Pons (tissue), 1 donor: ENCODE data around the gene ERC1.
"Not testable (repeated sequence)": the region's sequence is repeated elsewhere in the genome, so short reads cannot be mapped to it uniquely, and the experiment has no call there.

ENCODE experiments used
- DNase-seq: peaks from one replicate; pipeline ENCODE4 v3.0.0-alpha.2; 2016; ENCODE audit warnings: low spot score

Gene ERC1

DNA sequence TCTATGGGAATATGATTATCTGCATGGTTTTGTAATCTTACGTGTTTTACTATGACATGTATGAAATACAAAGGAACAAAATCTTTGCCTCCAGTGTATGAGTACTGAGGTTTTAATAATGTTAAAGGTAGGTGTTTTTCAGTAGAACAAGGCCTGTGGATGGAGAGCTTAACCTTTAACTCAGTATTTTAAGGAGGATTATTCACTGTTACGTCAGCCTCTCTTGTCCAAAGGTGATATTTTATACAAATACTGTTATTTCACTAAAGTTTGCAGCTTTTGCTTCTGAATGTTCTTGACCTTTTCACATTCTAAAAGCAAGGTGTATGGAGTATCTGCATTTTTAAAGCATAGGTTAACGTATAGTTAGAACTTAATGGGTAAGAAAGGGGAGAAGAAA is 195.3 kb downstream of the ERC1 start:
- no peak for DNase-seq

DNA sequence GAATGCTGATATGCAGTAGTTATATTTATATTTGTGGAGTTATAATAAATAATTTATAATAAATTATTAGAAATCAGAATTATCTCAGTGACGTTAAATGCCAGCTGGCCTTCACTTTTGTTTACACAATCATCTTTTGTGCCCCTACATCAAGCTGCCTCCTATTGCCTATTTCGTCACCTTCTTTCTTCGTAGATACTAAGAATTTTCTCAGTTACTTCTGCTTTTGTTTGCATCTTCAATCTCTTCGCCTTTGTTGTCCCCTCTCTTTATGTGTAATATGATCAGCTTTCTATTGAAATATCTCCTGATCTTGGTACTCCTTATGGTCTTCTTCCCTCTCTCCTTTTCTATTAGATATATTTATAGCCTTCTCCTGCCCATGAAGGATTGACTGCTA is 197.0 kb downstream of the ERC1 start:
- no peak for DNase-seq

DNA sequence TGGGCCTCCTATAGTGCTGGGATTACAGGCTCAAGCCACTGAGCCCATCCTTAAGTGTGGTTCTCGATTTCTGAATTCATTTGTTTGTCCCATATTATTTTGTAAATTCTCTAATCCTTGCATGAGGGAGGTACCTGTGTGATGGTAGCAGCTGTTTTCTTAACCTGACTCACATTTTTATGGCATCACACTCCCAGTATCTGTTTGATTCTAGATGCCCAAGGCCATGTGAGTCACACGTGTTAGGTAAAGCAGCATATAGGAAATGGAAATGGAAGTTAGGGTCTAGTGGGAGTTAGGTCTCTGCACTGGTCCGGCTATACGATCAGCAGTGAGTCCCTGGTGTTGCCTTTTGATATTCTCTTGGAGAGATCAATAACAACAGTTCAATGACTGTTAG is 198.1 kb downstream of the ERC1 start:
- no peak for DNase-seq

DNA sequence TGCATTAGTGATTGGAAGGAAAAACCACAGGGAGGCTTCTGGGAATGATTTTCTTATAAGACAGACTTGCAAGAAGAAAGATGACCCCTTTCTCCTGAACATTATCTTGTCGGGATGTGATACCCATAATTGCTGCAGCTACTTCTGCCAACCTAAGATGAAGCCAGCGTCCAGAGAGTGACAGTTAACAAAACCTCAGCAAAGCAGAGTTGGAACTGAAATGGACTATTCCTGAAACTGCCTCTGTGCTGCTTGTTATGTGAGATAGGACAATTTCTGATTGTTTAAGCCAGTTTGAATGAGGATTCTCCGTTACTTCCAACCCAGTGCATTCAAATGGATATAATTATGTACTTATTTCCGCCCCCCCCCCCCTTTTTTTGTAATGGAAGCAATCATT is 204.5 kb downstream of the ERC1 start:
- DNase-seq, result peak; percentile 63

DNA sequence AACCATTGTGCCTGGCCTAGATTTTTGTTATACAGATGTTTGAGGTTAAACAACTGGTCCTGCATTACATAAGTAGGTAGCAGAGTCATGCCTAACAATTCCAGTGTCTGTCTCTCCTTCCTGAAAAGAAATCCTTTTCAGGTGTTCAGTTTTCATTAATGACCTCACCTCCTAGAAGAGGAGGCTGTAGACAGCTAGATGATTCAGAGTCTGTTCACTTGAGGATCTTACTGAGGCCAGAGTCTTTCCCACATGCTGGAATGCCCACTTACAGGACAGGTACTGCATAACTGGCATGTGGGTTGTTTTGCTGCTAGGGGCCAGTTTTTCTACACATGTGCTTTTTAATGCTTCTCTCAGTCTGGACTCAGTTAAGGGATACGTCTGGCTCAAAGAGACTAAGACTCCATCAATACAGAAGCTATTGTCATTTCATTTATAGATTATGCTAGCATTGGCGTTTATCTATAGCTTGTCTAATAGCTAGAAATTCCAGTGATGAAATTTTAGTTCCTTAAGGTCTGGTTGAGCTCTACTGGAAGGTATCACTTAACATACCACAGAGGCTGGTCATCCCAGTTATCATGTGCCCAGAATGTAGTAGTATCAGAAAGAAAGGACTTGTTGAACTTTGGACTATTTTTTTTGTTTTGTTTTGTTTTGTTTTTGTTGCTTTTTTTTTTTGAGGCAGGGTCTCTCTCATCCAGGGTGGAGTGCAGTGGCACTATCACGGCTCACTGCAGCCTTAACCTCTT is 206.4 kb downstream of the ERC1 start:
- no peak for DNase-seq

DNA sequence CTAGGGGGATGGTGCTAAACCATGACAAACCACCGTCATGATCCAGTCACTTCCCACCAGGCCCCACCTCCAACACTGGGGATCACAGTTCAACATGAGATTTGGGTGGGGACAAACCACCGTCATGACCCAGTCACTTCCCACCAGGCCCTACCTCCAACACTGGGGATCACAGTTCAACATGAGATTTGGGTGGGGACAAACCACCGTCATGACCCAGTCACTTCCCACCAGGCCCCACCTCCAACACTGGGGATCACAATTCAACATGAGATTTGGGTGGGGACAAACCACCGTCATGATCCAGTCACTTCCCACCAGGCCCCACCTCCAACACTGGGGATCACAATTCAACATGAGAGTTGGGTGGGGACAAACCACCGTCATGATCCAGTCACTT is 207.8 kb downstream of the ERC1 start:
- not testable (repeated sequence) for DNase-seq

DNA sequence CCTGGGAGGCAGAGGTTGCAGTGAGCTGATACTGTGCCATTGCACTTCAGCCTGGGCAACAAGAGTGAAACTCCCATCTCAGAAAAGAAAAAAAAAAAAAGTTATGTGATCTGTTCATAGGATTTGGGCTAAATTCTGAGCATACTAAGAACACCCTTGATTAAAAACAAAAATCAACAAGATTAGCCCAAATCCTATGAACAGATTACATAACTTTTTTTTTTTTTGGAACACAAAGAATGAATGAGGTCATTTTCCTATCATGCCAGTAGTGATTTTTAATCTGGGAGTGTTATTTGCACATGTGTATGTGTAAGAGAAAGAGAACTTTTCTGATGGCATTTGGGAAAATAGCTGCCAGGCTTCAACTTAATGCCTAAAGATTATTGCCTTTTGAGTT is 208.7 kb downstream of the ERC1 start:
- no peak for DNase-seq

DNA sequence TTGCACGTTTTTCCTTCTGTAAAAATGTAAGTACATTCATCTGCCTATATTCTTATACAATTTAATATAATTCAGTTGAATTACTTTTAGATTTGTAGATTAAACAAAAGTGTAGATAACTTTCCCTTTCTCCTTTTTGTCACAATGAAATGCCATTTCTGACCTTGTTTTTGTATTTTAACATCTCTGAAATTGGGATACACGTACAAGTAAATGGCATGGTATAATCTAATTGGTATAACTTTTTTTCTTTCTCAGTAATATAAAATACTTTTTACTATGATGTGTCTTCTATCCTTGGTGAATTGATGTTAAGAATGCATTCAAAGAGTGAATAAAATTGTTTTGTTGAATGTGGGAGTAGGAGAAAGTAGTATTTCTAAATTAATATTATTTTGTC is 210.0 kb downstream of the ERC1 start:
- no peak for DNase-seq

DNA sequence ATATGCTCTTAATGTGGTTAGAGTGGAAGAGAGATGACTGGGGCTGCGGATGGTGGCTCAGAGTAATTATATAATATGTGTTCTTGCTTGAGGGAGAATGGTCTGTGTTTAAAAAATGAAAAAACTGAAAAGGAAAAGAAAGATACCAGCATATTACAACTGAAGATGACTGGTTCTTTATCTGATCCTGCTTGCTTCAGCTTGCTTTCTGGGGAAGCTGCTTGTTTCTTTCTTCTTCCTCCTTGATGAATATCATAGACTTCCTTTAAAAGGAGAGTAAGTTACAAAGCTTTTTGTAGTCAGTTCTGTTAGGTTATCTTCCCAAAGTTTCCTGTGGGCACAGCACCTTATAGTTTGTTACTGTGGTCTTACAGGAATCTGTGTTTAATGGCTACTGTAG is 210.9 kb downstream of the ERC1 start:
- no peak for DNase-seq

DNA sequence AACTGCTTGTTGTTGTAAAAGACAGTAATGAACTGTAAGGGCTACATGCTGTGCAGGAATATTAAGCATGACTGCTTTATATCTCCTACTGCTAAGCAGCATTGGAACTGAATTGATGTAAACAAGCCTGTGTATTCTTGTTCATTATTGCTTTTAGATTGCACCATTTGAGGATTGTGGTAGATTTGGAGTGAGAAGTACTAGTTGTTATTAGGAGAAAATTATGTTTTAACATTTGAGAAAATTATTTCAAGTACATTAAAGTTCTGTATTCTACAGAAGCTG is 212.7 kb downstream of the ERC1 start:
- DNase-seq, result no peak

DNA sequence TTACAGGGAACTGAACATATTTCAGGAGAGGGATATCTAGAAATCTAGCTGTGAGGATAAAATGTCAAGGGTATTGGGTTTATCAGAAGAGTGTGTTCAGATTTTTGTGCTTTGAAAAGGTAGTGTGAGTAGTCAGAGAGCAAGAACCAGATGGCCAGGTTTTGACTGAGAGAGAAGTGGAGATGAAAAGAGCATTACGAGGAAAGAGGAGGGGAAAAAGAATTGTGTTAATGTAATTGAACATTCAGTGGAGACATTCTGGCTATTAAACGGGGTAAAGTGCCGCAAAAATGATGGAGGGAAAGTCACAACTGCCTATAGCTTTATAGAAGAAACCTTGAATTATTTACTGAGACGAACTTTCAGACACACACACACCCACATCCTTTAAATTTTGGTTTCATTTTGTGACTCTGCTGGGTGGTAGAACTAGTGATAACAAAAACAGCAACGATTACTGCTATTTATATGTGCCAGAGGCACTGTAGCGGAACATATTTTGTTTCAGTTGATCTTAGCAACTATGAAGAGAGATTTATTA is 213.6 kb downstream of the ERC1 start:
- peak; percentile 13 for DNase-seq

DNA sequence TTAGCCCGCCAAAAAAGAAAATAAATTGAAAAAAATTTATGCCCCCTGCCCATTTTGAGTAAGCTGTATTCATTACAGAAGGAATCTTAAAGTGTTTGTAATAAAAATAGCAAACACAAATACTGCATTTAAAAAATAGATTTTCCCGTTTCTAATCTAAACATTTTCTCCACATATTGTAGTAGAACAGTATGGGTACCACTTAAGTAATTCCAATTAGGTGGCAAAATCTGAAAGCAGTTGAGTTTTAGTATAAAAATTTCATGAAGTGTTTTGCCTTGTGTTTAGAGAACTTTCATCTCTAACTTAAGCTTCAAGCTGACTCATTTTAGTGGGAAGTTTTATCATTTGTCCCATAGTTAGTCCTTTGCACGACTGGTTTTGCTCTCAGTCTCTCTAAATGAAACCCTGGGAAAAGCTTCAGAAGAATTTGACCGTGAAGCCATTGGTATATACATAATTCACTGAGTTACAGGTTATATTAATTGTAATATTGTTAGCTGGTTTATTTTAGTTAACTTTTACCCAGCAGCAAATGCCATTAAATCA is 214.6 kb downstream of the ERC1 start:
- no peak for DNase-seq

DNA sequence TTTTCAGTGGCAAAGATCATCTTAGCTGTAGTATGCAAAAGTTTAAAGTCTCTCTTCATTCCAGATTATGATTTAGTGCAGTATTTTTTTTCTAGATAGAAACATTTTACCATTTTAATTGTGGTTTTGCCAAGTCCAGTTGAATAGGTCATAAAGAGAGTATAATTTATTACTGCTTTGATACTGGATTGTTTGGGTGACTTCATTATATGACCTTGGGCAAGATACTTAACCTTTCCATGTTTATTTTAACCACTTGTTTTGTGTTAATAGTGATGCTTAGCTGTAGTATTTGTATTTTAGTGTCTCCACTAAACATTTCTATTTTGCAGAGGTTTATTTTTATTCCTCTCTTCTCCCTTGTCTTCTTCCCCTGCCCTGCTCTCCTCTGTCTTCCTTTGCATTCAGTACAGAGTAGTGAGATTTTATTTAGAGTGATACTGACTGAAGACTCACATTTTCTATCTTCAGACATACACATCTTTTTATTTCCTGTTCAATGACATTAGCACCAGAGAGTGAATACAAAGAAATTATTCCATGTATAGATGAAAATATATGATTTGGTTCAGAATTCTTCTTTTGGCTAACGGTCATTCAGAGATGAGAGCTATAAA is 215.2 kb downstream of the ERC1 start:
- DNase-seq, result no peak

DNA sequence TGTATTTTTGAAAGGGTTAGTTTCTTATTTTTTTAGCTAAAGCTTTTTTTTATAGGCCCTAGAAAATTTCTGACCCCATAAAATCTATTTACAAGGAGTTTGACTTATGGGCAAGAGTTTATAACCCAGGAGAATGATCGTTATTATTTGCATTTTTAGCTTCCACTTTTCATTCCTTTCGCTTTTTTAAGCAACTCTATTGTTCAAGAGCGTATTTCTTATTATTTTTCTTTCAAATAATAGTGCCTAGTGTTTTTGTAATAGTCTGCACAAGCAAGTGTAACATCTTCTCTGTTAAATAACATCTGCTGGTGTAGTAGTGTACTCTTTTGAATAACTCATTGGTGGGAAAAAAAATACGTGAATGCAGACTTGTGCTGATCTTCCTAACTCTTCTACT is 216.3 kb downstream of the ERC1 start:
- DNase-seq, result no peak

DNA sequence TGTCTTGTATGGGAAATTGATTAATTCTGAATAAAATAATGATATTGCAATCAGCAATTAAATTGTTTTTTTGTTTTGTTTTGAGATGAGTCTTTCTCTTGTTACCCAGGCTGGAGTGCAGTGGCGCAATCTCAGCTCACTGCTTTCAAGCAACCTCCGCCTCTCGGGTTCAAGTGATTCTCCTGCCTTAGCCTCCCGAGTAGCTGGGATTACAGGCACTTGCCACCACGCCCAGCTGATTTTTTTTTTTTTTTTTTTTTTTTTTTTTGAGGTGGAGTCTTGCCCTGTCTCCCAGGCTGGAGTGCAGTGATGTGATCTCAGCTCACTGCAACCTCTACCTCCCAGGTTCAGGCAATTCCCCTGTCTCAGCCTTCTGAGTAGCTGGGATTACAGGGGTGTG is 217.7 kb downstream of the ERC1 start:
- DNase-seq, result not testable (repeated sequence)

DNA sequence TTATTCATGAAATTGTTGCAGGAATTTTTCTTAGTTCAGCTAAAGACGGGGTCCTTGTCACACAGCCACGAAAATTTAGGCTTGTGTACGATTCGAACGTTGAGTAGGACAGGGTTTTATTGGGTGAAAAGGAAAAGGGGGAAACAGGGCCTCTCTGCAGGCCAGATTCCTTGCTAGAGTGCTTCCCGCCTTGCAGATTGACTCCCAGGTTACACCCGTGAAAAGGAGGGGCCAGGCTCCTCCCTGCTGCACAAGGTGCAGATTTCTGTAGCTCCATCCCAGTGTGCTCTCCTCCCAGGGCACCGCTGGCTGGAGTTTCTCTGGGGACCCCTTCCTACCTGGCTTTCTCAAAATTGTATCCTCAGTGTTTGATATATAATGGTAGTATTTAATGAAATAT is 221.5 kb downstream of the ERC1 start:
- DNase-seq, result no peak

DNA sequence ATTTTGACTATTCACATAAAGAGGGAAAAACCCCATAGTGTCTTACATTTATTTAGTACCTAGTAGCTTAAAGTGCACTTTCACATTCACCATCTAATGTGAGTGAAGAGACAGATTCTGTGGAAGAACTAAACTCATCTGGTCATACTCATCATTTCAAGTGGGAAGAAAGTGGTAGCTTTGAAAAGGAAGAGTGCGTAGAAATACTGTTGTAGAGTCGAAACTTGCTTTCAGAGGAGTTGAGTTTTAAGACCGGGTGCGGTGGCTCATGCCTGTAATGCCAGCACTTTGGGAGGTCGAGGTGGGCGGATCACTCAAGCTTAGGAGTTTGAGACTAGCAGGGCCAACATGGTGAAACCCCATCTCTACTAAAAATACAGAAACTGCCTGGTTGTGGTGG is 222.2 kb downstream of the ERC1 start:
- no peak for DNase-seq

DNA sequence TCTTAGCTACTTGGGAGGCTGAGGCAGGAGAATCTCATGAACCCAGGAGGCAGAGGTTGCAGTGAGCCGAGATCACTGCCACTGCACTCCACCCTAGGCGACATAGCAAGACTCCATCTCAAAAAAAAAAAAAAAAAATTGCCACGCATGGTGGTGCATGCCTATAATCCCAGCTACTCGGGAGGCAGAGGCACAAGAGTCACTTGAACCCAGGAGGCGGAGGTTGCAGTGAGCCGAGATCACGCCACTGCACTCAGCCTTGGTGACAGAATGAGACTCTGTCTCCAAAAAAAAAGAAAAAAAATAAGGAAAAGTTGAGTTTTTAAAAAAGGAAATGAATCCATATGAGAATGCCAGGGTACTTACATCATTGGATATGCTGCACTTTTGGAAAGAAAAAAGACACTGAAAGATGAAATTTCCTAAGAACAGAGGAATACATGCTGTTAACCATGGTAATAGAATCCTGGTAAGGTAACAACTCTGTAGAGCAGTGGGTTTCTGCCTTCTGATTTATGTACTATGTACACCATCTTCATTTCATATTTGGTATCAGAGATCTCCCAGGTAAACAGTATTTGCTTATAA is 222.7 kb downstream of the ERC1 start:
- DNase-seq, result no peak

DNA sequence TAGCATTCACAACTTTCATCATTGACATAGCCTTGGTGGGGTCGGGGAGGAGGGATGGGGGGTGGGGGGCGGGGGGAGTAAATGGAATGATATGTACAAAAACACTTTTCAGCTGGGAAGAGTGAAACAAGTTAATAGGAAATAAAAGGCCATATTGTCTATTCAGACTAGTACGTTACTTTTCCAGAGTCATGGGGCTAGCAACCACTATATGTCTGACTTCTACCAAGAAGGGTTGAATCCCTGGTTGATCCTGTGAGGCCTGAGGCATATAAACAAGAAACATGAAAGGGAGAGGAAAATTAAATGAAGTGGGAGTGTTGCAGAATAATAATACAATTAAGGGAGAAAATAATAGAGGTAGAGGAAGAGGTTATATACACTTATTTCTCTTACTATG is 225.5 kb downstream of the ERC1 start:
- DNase-seq, result no peak

DNA sequence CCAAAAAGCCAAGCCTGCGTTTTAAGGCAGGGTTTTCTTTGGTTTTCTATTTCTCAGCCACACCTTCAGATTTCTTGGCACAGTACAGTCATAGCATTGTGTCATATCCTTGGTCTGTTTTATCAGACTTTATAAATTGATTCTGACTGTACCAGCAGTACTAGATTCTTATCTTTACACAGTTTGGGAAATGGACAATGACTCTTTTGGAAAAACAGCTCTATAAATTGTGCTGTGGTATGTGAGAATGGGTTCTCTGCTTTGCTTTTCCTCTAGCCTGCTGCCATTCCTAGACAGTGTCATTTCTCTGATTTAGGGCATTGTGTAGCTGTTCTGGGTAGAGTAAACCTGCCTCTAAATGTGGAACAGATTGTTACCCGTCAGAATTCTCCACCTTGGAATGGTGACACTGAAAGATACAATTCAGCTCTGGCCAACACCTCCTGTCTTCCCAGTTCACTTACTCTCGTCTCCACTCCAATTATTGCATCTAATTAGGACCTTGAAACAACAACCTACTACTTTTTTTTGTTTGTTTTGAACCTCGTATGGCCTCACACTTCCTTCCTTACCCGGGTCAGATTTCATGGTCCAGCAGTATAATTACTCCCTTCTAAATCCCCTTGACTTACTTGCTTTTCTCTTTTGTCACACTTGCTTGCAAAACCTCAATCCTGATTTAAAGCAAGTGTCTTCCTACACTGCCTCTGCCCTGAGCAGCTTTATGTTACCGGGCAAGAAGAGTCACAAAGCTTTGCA is 226.3 kb downstream of the ERC1 start:
- no peak for DNase-seq

DNA sequence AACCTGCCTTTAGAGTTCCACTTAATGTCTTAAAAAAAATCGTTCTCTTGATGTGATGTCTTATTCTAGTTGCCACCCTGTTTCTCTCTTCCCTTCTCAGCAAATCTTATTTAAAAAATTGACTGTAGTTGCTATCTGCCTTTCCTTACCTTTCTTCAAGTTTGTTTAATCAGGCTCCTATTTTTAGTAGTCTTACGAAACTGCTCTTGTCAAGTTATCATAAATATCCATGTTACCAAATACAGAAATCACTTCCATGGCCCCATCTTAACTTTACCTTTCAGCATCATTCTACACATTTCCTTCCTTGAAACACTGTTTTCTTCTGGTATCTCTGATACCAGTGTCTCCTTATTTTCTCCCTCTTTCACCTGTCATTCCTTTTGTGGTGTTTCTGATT is 227.3 kb downstream of the ERC1 start:
- no peak for DNase-seq
